ENCODE results near the gene MYO3B. TPM values are rescaled to one million over a fixed set of nuclear protein-coding genes. Genes with fewer than 3 reads are reported as not detected.

The MYO3B gene
- total RNA-seq, 4 donors from 2014 or later: 0.34 to 0.95 (median 0.89) TPM

GRCh38 chr2:170500770-170501169 lies 322.8 kb downstream of the MYO3B start:
- Histone ChIP-seq H3K4me1 (no peaks in the 10 kb centered on the region), H3K27ac (no peak overlapping the region), H3K27me3 (peaks cover 1% of the 10 kb centered on the region), H3K4me3 (no peak overlapping the region), H3K9me3 (no peaks in the 10 kb centered on the region), H3K36me3 (no peaks in the 10 kb centered on the region)
- TF ChIP-seq CTCF (IDR thresholded peaks at IDR 0.05) (no peak), EP300 (IDR thresholded peaks at IDR 0.05) (no peak), POLR2AphosphoS5 (IDR thresholded peaks at IDR 0.05) (no peak), POLR2A (IDR thresholded peaks at IDR 0.05) (no peak)
- DNase-seq (ENCODE audit: low spot score in 2 of 2): no peak
- whole genome bisulfite sequencing: 67% methylated on average over 5 of the region's 5 CpGs

- Histone ChIP-seq H3K9me3 (no peaks in the 10 kb centered on the region), H3K4me1 (no peaks in the 10 kb centered on the region), H3K36me3 (no peaks in the 10 kb centered on the region), H3K27me3 (no peaks in the 10 kb centered on the region), H3K27ac (no peak overlapping the region), H3K4me3 (no peak overlapping the region)
- DNase-seq (ENCODE audit: low spot score in 2 of 2): no peak
- no peak for TF ChIP-seq POLR2A (IDR thresholded peaks at IDR 0.05)
- no peak for TF ChIP-seq POLR2AphosphoS5 (IDR thresholded peaks at IDR 0.05)
- TF ChIP-seq CTCF (IDR thresholded peaks at IDR 0.05): no peak
- TF ChIP-seq EP300 (IDR thresholded peaks at IDR 0.05): no peak
- 69% methylated on average over 6 of the region's 6 CpGs for WGBS
These were observed 323.6 kb downstream of the MYO3B start for GRCh38 chr2:170501421-170502043.

GRCh38 chr2:170502361-170503130 lies 324.6 kb downstream of the MYO3B start:
- H3K9me3 ChIP-seq: no peaks in the 10 kb centered on the region
- no peak overlapping the region for H3K4me3 ChIP-seq
- DNase-seq (ENCODE audit: low spot score in 2 of 2): no peak
- WGBS: 66% methylated on average over 8 of the region's 8 CpGs
- no peaks in the 10 kb centered on the region for H3K4me1 ChIP-seq
- H3K27me3 ChIP-seq: no peaks in the 10 kb centered on the region
- TF ChIP-seq CTCF (IDR thresholded peaks at IDR 0.05): no peak
- no peak for TF ChIP-seq POLR2A (IDR thresholded peaks at IDR 0.05)
- TF ChIP-seq POLR2AphosphoS5 (IDR thresholded peaks at IDR 0.05): no peak
- no peak for TF ChIP-seq EP300 (IDR thresholded peaks at IDR 0.05)
- no peak overlapping the region for H3K27ac ChIP-seq
- no peaks in the 10 kb centered on the region for H3K36me3 ChIP-seq

- H3K4me3 ChIP-seq: no peak overlapping the region
- no peaks in the 10 kb centered on the region for H3K9me3 ChIP-seq
- H3K4me1 ChIP-seq: no peaks in the 10 kb centered on the region
- no peaks in the 10 kb centered on the region for H3K27me3 ChIP-seq
- WGBS: 53% methylated on average over 3 of the region's 3 CpGs
- H3K27ac ChIP-seq: no peak overlapping the region
- DNase-seq (ENCODE audit: low spot score in 2 of 2): no peak
- TF ChIP-seq CTCF (IDR thresholded peaks at IDR 0.05) (no peak), POLR2AphosphoS5 (IDR thresholded peaks at IDR 0.05) (no peak), POLR2A (IDR thresholded peaks at IDR 0.05) (no peak), EP300 (IDR thresholded peaks at IDR 0.05) (no peak)
- H3K36me3 ChIP-seq: no peaks in the 10 kb centered on the region
These were observed 325.6 kb downstream of the MYO3B start for GRCh38 chr2:170503563-170503962.
